ENCODE data around the gene UBE2F. TPM values are rescaled to one million over a fixed set of nuclear protein-coding genes. Genes with fewer than 3 reads are reported as not detected.
"Not testable (repeated sequence)": the region's sequence is repeated elsewhere in the genome, so short reads cannot be mapped to it uniquely, and the experiment has no call there.

UBE2F gene
- total and polyA plus RNA-seq, 9 of the 15 experiments (the other 6 are each of a cell fraction or from before 2014, with no cell fraction given): 18.1 to 88.1 (median 53.0) TPM

DNA sequence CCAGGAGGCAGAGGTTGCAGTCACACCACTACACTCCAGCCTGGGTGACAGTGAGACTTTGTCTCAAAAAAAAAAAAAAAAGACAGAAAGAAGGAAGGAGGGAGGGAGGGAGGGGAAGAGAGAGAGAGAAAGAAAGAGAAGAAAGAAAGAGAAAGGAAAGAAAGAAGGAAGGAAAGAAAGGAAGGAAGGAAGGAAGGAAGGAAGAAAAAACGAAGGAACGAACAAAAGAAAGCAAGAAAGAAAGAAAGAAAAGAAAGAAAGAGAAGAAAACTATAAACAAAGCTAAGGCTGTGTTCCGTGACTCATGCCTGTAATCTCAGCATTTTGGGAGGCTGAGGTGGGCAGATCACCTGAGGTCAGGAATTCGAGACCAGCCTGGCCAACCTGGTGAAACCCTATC is 15.5 kb upstream of the UBE2F start:
- 16% methylated on average over 4 of the region's 4 CpGs for whole genome bisulfite sequencing (ENCODE audit: insufficient coverage, low coverage, missing lambda C conversion rate)
- H3K79me2 ChIP-seq (ENCODE audit: control insufficient read depth, insufficient read depth, low read length); H3K9ac ChIP-seq (ENCODE audit: insufficient read depth in 1 of 2, low read depth in 2 of 2, low read length in 2 of 2); FAIRE-seq; H4K20me1 ChIP-seq (replicated peaks; ENCODE audit: control insufficient read depth, insufficient read depth, low read length); BruUV-seq (replicated peaks); POLR2A ChIA-PET; H3K4me2 ChIP-seq (ENCODE audit: insufficient read depth, low read length); H2AFZ ChIP-seq (ENCODE audit: low read depth, low read length); H3K27ac ChIP-seq (ENCODE audit: extremely low read depth, low read depth, low read length); CTCF ChIA-PET (ENCODE audit: low intra/inter-chr PET ratio); H3K4me3 ChIP-seq; DNase-seq (ENCODE audit: extremely low read depth in 1 of 4, low spot score in 3 of 4); ATAC-seq; intact Hi-C loops (cut with micrococcal nuclease); H3K27me3 ChIP-seq (ENCODE audit: control insufficient read depth in 2 of 2, insufficient read depth in 2 of 2, low read length in 2 of 2); H3K9me1 ChIP-seq (ENCODE audit: control insufficient read depth, insufficient read depth, low read length); in situ Hi-C loops (cut with MboI); H3K36me3 ChIP-seq (ENCODE audit: control insufficient read depth, insufficient read depth, low read length); H3K9me3 ChIP-seq (replicated peaks; ENCODE audit: control insufficient read depth, insufficient read depth, low read depth, low read length); H3K4me1 ChIP-seq (replicated peaks in 1 of 2; ENCODE audit: control insufficient read depth in 2 of 2, insufficient read depth in 2 of 2, low read length in 2 of 2): not testable (repeated sequence)
- TF ChIP-seq, protein P1, sequence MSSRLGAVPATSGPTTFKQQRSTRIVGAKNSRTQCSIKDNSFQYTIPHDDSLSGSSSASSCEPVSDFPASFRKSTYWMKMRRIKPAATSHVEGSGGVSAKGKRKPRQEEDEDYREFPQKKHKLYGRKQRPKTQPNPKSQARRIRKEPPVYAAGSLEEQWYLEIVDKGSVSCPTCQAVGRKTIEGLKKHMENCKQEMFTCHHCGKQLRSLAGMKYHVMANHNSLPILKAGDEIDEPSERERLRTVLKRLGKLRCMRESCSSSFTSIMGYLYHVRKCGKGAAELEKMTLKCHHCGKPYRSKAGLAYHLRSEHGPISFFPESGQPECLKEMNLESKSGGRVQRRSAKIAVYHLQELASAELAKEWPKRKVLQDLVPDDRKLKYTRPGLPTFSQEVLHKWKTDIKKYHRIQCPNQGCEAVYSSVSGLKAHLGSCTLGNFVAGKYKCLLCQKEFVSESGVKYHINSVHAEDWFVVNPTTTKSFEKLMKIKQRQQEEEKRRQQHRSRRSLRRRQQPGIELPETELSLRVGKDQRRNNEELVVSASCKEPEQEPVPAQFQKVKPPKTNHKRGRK (tag; IDR thresholded peaks at IDR 0.05): peak; percentile 76

DNA sequence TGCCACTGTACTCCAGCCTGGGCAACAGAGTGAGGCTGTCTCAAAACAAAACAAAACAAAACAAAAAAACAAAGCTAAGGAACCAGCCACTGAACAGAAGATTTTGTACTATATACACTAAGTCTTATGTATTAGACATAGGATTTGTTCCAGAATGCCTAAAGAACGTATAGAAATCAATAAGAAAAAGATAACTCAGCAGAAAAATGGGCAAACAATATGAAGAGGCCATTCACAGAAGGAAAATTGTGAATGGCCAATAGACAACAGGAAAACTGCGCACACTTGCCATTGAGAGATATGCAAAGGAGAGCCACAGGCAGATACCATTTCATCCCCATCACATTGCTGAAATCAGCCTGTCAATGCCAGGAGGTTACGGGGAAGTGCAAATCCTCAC is 14.9 kb upstream of the UBE2F start:
- H3K79me2 ChIP-seq (ENCODE audit: control insufficient read depth, insufficient read depth, low read length): no peaks in the 10 kb centered on the region
- ATAC-seq (no peak), FAIRE-seq (no peak), DNase-seq (ENCODE audit: extremely low read depth in 1 of 4, low spot score in 3 of 4) (no peak)
- BruUV-seq (replicated peaks): no TSS peak
- no peaks in the 10 kb centered on the region for H3K9me1 ChIP-seq (ENCODE audit: control insufficient read depth, insufficient read depth, low read length)
- in situ Hi-C loops (cut with MboI): no loop called here
- H2AFZ ChIP-seq (ENCODE audit: low read depth, low read length): no peak overlapping the region
- H3K27me3 ChIP-seq (ENCODE audit: control insufficient read depth in 2 of 2, insufficient read depth in 2 of 2, low read length in 2 of 2): no peaks in the 10 kb centered on the region
- CTCF ChIA-PET (ENCODE audit: low intra/inter-chr PET ratio): no interaction called here
- intact Hi-C loops (cut with micrococcal nuclease): no loop called here
- H3K36me3 ChIP-seq (ENCODE audit: control insufficient read depth, insufficient read depth, low read length): no peaks in the 10 kb centered on the region
- H3K27ac ChIP-seq (ENCODE audit: extremely low read depth, low read depth, low read length): no peak overlapping the region
- H3K4me1 ChIP-seq (replicated peaks in 1 of 2; ENCODE audit: control insufficient read depth in 2 of 2, insufficient read depth in 2 of 2, low read length in 2 of 2): peaks cover 0 to 5% of the 10 kb centered on the region in 2 experiments; a peak in 1 of 5 replicates
- 57% methylated on average over 3 of the region's 3 CpGs for WGBS (ENCODE audit: insufficient coverage, low coverage, missing lambda C conversion rate)
- no peaks in the 10 kb centered on the region for H3K9me3 ChIP-seq (replicated peaks; ENCODE audit: control insufficient read depth, insufficient read depth, low read depth, low read length)
- POLR2A ChIA-PET: no interaction called here
- H3K9ac ChIP-seq (ENCODE audit: insufficient read depth in 1 of 2, low read depth in 2 of 2, low read length in 2 of 2): no peak overlapping the region
- no peaks in the 10 kb centered on the region for H4K20me1 ChIP-seq (replicated peaks; ENCODE audit: control insufficient read depth, insufficient read depth, low read length)
- no peak overlapping the region for H3K4me2 ChIP-seq (ENCODE audit: insufficient read depth, low read length)
- H3K4me3 ChIP-seq: no peak overlapping the region
- TF ChIP-seq C11orf30 (IDR thresholded peaks at IDR 0.05; ENCODE audit: low read depth) (peak; percentile 77), RFX5 (IDR thresholded peaks at IDR 0.05; ENCODE audit: low read depth, low read length) (no peak), HDAC6 (IDR thresholded peaks at IDR 0.05; ENCODE audit: low read depth, low read length) (no peak), MAFG (tag; conservative IDR thresholded peaks at IDR 0.05) (peak; percentile 47), ZNF785 (CRISPR knock-in tag; IDR thresholded peaks at IDR 0.05) (no peak), TCFL5 (CRISPR knock-in tag; conservative IDR thresholded peaks at IDR 0.05) (no peak), SAP30 (IDR thresholded peaks at IDR 0.05; ENCODE audit: borderline replicate concordance, insufficient read depth, low read depth, low read length, poor library complexity, severe bottlenecking) (no peak)
- TF ChIP-seq, protein P2, sequence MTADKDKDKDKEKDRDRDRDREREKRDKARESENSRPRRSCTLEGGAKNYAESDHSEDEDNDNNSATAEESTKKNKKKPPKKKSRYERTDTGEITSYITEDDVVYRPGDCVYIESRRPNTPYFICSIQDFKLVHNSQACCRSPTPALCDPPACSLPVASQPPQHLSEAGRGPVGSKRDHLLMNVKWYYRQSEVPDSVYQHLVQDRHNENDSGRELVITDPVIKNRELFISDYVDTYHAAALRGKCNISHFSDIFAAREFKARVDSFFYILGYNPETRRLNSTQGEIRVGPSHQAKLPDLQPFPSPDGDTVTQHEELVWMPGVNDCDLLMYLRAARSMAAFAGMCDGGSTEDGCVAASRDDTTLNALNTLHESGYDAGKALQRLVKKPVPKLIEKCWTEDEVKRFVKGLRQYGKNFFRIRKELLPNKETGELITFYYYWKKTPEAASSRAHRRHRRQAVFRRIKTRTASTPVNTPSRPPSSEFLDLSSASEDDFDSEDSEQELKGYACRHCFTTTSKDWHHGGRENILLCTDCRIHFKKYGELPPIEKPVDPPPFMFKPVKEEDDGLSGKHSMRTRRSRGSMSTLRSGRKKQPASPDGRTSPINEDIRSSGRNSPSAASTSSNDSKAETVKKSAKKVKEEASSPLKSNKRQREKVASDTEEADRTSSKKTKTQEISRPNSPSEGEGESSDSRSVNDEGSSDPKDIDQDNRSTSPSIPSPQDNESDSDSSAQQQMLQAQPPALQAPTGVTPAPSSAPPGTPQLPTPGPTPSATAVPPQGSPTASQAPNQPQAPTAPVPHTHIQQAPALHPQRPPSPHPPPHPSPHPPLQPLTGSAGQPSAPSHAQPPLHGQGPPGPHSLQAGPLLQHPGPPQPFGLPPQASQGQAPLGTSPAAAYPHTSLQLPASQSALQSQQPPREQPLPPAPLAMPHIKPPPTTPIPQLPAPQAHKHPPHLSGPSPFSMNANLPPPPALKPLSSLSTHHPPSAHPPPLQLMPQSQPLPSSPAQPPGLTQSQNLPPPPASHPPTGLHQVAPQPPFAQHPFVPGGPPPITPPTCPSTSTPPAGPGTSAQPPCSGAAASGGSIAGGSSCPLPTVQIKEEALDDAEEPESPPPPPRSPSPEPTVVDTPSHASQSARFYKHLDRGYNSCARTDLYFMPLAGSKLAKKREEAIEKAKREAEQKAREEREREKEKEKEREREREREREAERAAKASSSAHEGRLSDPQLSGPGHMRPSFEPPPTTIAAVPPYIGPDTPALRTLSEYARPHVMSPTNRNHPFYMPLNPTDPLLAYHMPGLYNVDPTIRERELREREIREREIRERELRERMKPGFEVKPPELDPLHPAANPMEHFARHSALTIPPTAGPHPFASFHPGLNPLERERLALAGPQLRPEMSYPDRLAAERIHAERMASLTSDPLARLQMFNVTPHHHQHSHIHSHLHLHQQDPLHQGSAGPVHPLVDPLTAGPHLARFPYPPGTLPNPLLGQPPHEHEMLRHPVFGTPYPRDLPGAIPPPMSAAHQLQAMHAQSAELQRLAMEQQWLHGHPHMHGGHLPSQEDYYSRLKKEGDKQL (CRISPR knock-in tag; IDR thresholded peaks at IDR 0.05; ENCODE audit: borderline replicate concordance): no peak

Measured in K562 (cell line).